Mammary epithelial cell (primary cell): ENCODE measurements around the gene FOXD4.
"Not testable (repeated sequence)": the region's sequence is repeated elsewhere in the genome, so short reads cannot be mapped to it uniquely, and the experiment has no call there.

Experiments used
- EZH2 ChIP-seq: IDR thresholded peaks from 2 replicates; pipeline ENCODE4 v1.6.1; 2012; ENCODE audit warnings: low read length, inconsistent platforms, borderline replicate concordance
- TF ChIP-seq, protein P1 (sequence below), 2 donors: IDR thresholded peaks in 1 of 2; conservative IDR thresholded peaks in 1 of 2; 2 replicates each; pipeline ENCODE4 v1.5.1; 2011 to 2012; ENCODE audit warnings: inconsistent platforms in 2 of 2, low read length in 2 of 2, mild to moderate bottlenecking in 2 of 2, control low read depth in 1 of 2, low read depth in 1 of 2; ENCODE audit not compliant: insufficient read depth in 1 of 2; ENCODE audit errors: extremely low read depth in 1 of 2

- TF ChIP-seq, protein P1, sequence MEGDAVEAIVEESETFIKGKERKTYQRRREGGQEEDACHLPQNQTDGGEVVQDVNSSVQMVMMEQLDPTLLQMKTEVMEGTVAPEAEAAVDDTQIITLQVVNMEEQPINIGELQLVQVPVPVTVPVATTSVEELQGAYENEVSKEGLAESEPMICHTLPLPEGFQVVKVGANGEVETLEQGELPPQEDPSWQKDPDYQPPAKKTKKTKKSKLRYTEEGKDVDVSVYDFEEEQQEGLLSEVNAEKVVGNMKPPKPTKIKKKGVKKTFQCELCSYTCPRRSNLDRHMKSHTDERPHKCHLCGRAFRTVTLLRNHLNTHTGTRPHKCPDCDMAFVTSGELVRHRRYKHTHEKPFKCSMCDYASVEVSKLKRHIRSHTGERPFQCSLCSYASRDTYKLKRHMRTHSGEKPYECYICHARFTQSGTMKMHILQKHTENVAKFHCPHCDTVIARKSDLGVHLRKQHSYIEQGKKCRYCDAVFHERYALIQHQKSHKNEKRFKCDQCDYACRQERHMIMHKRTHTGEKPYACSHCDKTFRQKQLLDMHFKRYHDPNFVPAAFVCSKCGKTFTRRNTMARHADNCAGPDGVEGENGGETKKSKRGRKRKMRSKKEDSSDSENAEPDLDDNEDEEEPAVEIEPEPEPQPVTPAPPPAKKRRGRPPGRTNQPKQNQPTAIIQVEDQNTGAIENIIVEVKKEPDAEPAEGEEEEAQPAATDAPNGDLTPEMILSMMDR (conservative IDR thresholded peaks at IDR 0.05 in 1 of 2, IDR thresholded peaks at IDR 0.05 in 1 of 2; ENCODE audit: extremely low read depth in 1 of 2, insufficient read depth in 1 of 2, low read depth in 1 of 2, low read length in 2 of 2) = not testable (repeated sequence)
- TF ChIP-seq EZH2 = not testable (repeated sequence)
Observed at GRCh38 chr9:73900-74525, 44.2 kb downstream of the FOXD4 start.
